GM12875 (cell line): ENCODE measurements around the gene PAK1IP1.
"Not testable (repeated sequence)": the region's sequence is repeated elsewhere in the genome, so short reads cannot be mapped to it uniquely, and the experiment has no call there.

Experiments used
- H3K4me3 ChIP-seq: one replicate; pipeline ENCODE4 v1.5.1; 2011; ENCODE audit warnings: low read depth, low read length, control low read depth
- CTCF ChIP-seq: IDR thresholded peaks from 2 replicates; pipeline ENCODE4 v1.5.1; 2011; ENCODE audit warnings: low read depth, mild to moderate bottlenecking, control low read depth, inconsistent platforms, low read length, moderate library complexity, borderline replicate concordance; ENCODE audit not compliant: insufficient read depth

PAK1IP1 gene

GRCh38 chr6:10733151-10733715 lies 38.5 kb downstream of the PAK1IP1 start:
- H3K4me3 ChIP-seq = no peak overlapping the region
- no peak for TF ChIP-seq CTCF

GRCh38 chr6:10733863-10734262 lies 39.1 kb downstream of the PAK1IP1 start:
- no peak overlapping the region for H3K4me3 ChIP-seq
- no peak for TF ChIP-seq CTCF

- H3K4me3 ChIP-seq = no peak overlapping the region
- TF ChIP-seq CTCF = no peak
Observed at GRCh38 chr6:10736731-10737130, 42.0 kb downstream of the PAK1IP1 start.

GRCh38 chr6:10740061-10740460 lies 45.3 kb downstream of the PAK1IP1 start:
- TF ChIP-seq CTCF = no peak
- H3K4me3 ChIP-seq = no peak overlapping the region

GRCh38 chr6:10741643-10742042 lies 46.9 kb downstream of the PAK1IP1 start:
- not testable (repeated sequence) for H3K4me3 ChIP-seq

GRCh38 chr6:10742251-10742650 lies 47.5 kb downstream of the PAK1IP1 start:
- TF ChIP-seq CTCF = no peak
- H3K4me3 ChIP-seq = no peak overlapping the region

- H3K4me3 ChIP-seq = no peak overlapping the region
- TF ChIP-seq CTCF = no peak
Observed at GRCh38 chr6:10743515-10743914, 48.7 kb downstream of the PAK1IP1 start.

- TF ChIP-seq CTCF = no peak
- H3K4me3 ChIP-seq = no peak overlapping the region
Observed at GRCh38 chr6:10745116-10745515, 50.3 kb downstream of the PAK1IP1 start.
